Raji (cell line): Measurements from ENCODE around the gene PFKL.

Source experiments
- POLR2A ChIP-seq: IDR thresholded peaks from 2 replicates; pipeline ENCODE4 v1.6.1; 2011; ENCODE audit warnings: low read depth, low read length, control low read depth; ENCODE audit not compliant: insufficient read depth

The PFKL gene

DNA sequence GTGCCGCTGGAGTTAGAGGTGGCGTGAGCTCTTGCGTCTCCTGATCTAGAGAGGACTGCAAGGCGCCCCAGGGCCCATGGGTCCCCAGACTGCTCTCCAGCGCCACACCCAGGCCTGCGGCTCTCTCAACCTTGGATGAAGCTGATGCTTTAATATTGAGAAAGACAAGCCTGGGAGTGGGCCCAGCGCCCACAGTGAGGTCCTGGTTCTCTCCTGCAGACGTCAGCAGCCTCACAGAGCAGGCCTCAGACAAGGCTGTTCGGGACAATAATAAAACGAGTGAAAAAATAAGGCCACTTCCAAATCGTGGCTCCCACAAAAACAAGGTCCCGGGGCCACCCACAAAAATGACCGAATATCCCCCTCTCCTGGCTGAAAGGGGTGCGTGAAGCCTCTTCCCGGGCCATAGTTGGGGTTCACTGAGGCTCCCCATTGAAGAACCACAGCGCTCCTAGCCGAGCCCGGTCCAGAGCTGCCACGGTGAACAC lies 32.2 kb upstream of the PFKL start:
- no peak for TF ChIP-seq POLR2A

GRCh38 chr21:44269090-44269489 lies 30.8 kb upstream of the PFKL start:
- no peak for TF ChIP-seq POLR2A

GRCh38 chr21:44271558-44272283 lies 28.1 kb upstream of the PFKL start:
- TF ChIP-seq POLR2A = no peak

DNA sequence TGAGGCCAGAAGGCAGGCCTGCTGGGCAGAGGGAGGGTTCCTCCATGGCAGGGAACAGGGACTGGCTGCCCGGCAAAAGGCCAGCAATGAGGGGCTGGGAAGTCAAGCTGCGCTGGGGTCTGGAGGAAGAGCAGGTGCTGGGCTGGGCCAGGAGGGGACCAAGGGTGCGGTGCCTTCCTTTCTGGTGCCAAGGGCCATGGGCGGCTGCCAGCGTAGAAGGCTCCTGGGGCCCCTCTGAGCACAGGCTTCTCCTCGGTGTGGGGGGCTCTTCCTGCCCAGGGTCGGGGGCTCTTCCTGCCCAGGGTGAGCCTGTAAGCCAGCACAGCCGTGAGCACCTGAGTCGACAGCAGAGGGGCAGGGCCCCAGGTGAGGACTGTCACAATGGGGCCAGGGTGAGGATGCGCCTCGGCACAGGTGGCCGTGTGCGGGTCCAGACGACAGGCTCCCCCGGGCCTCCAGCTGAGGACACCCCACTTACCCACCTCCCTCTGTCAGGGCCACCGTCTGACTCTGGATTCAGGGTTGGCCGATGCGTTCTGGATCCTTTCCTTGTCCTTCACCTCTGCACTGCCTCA lies 27.5 kb upstream of the PFKL start:
- TF ChIP-seq POLR2A = no peak

GRCh38 chr21:44273046-44273445 lies 26.8 kb upstream of the PFKL start:
- no peak for TF ChIP-seq POLR2A

DNA sequence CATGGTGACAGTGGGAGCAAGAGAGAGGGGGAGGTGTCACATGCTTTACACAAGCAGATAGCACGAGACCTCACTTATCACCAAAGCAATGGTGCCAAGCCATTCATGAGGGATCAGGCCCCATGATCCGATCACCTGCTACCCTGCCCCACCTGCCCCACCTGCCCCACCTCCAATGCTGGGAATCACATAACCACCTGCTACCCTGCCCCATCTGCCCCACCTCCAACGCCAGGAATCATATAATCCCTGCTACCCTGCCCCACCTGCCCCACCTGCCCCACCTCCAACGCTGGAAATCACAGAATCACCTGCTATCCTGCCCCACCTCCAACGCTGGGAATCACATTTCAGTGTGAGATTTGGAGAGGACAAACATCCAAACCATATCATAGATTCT lies 24.8 kb upstream of the PFKL start:
- TF ChIP-seq POLR2A = no peak

DNA sequence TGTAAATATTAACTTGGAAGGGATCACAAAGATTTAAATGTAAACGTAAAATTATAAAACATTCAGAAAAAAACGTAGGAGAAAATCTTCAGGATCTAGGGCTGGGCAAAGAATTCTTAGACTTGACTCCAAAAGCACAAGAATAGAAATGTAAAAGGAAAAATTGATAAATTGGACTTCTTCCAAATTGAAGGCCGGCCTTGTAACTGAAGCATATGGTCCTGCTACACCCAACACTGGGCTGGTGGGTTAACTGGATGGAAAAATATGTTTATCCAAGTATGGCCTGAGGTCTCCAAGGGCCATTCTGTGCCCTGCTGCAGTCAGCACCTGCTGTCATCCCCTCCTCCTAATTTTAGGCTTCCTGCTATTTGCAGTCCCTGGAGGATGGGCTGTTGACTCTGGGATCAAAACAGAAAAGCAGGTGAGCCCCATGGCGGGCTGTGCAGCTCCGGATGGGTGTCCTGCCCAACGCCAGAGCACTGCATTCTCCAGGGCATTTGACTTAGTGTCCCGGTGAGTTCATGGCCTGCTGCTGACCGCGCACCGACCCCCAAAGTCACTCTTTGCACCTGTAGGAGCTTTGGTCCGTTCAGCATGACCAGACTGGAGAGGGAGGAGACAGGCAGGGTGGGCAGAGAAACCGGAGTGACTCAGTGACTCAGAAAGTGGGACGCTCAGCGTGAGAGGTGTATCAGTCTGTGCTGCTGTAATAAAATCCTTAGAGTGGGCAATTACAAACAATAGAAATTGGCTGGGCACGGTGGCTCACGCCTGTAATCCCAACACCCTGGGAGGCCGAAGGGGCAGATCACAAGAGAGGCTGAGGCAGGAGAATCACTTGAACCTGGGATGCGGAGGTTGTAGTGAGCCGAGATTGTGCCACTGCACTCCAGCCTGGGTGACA lies 20.2 kb upstream of the PFKL start:
- no peak for TF ChIP-seq POLR2A

GRCh38 chr21:44281801-44282200 lies 18.1 kb upstream of the PFKL start:
- TF ChIP-seq POLR2A = no peak

DNA sequence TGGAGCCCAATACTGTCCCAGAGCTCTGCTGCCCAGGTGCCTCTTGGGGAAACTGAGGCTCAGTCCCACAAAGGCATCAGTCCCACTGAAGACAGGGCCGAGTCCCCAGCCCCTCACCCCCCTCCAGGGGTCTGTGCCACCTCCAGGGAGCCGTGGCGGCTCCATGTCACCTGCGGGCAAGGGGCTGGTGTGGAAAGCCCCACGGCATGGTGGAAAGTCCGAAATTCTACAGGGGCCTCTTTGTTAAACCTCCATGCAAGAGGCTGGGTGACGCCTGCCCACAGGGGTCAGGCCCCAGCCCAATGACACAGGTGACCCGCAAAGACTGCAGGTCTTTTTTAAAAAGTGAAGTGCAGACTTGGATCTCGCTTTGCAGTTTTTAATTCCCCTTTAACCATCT lies 17.5 kb upstream of the PFKL start:
- TF ChIP-seq POLR2A = no peak

GRCh38 chr21:44283948-44284347 lies 15.9 kb upstream of the PFKL start:
- TF ChIP-seq POLR2A = no peak

- TF ChIP-seq POLR2A = no peak
Measured at GRCh38 chr21:44285138-44285992, 14.5 kb upstream of the PFKL start, which contains the start of gene AIRE. AIRE (plus strand) TSS chr21:44285876; CDS start chr21:44286007, 131 bp downstream.

DNA sequence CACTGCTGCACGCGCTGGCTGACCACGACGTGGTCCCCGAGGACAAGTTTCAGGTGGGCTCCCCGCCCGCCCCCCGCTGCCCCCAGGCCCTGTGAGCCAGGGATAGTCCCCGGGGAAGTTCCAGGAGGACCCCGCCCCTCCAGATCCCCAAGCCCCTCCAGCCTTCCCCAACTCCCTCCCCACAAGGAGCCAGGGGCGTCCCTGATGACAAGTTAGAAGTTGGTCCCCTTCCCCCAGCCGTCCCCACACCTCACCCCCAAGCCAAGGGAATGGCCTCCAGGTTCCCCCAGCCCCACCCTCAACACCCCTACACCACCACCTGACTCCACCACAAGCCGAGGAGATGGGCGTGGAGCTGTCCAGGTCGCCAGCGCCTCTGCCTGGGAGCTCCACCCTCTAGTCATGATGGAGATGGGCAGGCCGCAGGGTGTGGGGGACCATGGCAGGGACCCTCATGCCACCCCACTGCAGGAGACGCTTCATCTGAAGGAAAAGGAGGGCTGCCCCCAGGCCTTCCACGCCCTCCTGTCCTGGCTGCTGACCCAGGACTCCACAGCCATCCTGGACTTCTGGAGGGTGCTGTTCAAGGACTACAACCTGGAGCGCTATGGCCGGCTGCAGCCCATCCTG lies 13.7 kb upstream of the PFKL start:
- no peak for TF ChIP-seq POLR2A

DNA sequence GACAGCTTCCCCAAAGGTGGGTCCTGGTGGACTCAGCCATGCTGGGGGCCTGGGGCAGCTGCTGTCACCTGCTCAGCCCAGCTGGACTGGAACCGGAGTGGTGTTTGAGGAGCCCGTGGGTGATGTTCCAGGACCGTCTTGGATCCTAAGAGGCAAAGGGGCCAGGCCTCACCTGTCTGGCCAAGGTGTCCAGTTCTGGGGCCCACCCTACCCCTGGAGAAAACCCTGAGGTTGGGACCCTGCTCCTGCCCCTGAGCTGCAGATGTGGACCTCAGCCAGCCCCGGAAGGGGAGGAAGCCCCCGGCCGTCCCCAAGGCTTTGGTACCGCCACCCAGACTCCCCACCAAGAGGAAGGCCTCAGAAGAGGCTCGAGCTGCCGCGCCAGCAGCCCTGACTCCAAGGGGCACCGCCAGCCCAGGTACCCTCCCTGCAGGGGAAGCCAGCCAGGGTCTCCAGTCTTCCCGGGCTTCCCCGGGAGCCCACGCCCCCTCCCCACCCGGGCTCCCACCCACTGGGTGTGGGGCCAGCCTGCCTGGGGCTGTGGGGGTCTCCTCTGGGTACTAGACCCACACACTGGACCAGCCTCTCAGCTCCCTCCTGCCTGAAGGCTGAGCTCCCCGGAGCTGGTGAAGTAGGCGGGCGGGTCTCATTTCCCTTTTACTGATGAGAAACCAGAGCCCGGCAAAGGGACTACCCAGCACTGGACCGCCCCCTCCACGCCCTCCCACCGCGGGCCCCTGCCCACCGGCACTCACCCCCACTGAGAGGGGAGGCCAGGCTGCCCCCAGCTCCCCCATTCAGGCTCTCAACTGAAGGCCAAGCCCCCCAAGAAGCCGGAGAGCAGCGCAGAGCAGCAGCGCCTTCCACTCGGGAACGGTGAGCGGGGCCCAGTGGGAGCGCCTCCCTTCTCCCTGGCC lies 12.9 kb upstream of the PFKL start:
- no peak for TF ChIP-seq POLR2A

DNA sequence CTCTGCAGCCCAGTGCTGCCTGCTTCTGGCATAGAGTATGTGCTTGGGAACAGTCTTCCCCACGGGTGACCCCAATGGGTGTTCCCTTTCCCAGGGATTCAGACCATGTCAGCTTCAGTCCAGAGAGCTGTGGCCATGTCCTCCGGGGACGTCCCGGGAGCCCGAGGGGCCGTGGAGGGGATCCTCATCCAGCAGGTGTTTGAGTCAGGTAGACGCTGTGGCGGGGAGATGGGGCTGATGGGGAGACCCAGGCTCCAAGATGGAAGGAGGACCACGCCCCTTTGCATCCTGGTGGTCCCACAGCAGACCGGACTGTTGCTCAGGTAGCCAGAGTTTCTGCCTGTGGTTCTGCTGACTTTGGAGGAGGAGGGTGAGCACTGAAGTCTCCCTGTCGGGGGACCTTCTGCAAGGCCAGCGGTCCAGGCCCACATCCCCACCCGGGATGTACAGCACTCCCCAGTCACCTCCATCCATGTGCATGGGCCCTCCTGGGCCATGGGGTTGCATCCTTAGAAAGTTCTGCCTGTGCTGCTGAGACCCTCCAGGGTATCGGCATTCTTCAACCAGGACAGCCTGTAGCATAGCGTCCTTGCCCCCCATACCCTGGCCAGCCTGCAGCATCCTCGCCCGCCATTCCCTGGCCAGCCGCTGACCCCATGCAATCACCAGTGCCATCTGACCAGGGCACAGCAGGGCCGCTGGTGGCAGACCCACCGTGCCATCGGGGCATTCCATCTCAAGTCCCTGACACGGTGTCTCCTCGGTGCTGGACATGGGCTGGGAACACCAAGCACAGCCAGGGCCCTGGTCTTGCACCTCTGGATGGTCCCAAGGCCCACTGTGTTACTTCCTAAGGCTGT lies 11.4 kb upstream of the PFKL start:
- no peak for TF ChIP-seq POLR2A
